Measurements from ENCODE around the gene LIMS2.

The LIMS2 gene, protein sequence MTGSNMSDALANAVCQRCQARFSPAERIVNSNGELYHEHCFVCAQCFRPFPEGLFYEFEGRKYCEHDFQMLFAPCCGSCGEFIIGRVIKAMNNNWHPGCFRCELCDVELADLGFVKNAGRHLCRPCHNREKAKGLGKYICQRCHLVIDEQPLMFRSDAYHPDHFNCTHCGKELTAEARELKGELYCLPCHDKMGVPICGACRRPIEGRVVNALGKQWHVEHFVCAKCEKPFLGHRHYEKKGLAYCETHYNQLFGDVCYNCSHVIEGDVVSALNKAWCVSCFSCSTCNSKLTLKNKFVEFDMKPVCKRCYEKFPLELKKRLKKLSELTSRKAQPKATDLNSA

DNA sequence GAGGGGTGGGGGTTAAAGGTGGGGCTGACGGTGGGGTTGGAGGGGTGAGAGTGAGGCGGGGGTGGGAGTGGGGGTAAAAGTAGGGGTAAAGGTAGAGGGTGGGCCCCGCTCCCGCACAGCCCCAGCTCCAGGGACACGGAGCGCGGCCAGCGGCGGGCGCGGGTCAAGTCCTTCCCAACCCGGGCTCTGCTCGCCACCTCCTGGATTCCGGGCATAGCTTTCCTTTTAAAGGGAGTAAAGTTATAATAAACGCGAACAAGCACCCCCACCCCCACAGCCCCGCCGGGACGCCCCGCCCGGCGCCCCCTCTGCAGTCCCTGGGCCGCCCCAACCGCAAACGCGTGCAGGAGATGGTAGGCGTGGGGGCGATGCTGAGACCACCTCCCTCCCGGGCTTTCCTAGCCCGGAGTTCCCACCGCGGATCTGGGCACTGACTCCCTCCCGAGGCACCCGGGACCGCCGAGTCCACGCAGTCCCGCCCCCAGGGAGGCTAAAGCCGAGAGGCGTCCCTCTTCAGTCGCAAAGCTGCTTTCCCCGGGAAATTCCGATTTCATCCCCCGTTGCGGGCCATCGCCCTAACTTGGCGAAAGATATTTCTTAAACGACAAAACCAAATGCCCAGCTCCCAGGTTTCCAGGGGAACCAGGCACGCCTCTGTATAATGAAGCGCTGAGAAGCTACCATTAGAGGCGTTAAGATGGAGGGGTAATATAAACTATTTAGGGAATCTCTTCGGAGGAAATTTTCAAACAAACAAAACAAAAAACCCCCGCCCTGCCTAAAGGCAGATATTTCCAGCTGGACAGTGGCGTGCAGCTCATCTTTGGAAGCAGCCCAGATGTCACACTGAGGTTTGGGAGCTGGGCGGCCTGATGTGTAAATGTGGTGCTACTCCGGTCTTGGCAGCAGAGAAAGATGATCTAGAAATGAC lies at the start of gene LIMS2:
LIMS2 (minus strand) TSS at position 200 of the 931 bp plus-strand sequence. CDS start 506 bp downstream, outside the sequence.
- H3K27me3 ChIP-seq (ENCODE audit: low read depth, low read length) = peaks cover 9% of the 10 kb centered on the region
- H3K36me3 ChIP-seq (ENCODE audit: control insufficient read depth in 1 of 2, insufficient read depth in 2 of 2, low read length in 2 of 2) = no peaks in the 10 kb centered on the region
- no peaks in the 10 kb centered on the region for H3K9me3 ChIP-seq (ENCODE audit: control insufficient read depth in 1 of 2, low read length in 2 of 2)
- H3K4me1 ChIP-seq (ENCODE audit: control insufficient read depth in 1 of 2, insufficient read depth in 2 of 2, low read length in 2 of 2) = peaks cover 0 to 33% of the 10 kb centered on the region in 2 donors
- H3K4me3 ChIP-seq (ENCODE audit: low read depth in 1 of 2, low read length in 2 of 2) = peak within 1 kb of the TSS; percentile 70 to 95
- H3K27ac ChIP-seq (ENCODE audit: low read length) = peak within 1 kb of the TSS; percentile 75

GRCh38 chr2:127722807-127723206 lies 47.5 kb upstream of the LIMS2 start:
- Histone ChIP-seq H3K4me1 (ENCODE audit: control insufficient read depth in 1 of 2, insufficient read depth in 2 of 2, low read length in 2 of 2) (peaks cover 0 to 8% of the 10 kb centered on the region in 2 donors), H3K4me3 (ENCODE audit: low read depth in 1 of 2, low read length in 2 of 2) (no peak overlapping the region), H3K36me3 (ENCODE audit: control insufficient read depth in 1 of 2, insufficient read depth in 2 of 2, low read length in 2 of 2) (peaks cover 42 to 43% of the 10 kb centered on the region in 2 donors), H3K27ac (ENCODE audit: low read length) (no peak overlapping the region), H3K9me3 (ENCODE audit: control insufficient read depth in 1 of 2, low read length in 2 of 2) (no peaks in the 10 kb centered on the region), H3K27me3 (ENCODE audit: low read depth, low read length) (no peaks in the 10 kb centered on the region)

- H3K4me1 ChIP-seq (ENCODE audit: control insufficient read depth in 1 of 2, insufficient read depth in 2 of 2, low read length in 2 of 2) = peaks cover 0 to 8% of the 10 kb centered on the region in 2 donors
- H3K27ac ChIP-seq (ENCODE audit: low read length) = no peak overlapping the region
- H3K36me3 ChIP-seq (ENCODE audit: control insufficient read depth in 1 of 2, insufficient read depth in 2 of 2, low read length in 2 of 2) = peaks cover 42 to 45% of the 10 kb centered on the region in 2 donors
- H3K27me3 ChIP-seq (ENCODE audit: low read depth, low read length) = no peaks in the 10 kb centered on the region
- H3K4me3 ChIP-seq (ENCODE audit: low read depth in 1 of 2, low read length in 2 of 2) = no peak overlapping the region
- no peaks in the 10 kb centered on the region for H3K9me3 ChIP-seq (ENCODE audit: control insufficient read depth in 1 of 2, low read length in 2 of 2)
Measured at GRCh38 chr2:127721978-127722355, 46.6 kb upstream of the LIMS2 start.

DNA sequence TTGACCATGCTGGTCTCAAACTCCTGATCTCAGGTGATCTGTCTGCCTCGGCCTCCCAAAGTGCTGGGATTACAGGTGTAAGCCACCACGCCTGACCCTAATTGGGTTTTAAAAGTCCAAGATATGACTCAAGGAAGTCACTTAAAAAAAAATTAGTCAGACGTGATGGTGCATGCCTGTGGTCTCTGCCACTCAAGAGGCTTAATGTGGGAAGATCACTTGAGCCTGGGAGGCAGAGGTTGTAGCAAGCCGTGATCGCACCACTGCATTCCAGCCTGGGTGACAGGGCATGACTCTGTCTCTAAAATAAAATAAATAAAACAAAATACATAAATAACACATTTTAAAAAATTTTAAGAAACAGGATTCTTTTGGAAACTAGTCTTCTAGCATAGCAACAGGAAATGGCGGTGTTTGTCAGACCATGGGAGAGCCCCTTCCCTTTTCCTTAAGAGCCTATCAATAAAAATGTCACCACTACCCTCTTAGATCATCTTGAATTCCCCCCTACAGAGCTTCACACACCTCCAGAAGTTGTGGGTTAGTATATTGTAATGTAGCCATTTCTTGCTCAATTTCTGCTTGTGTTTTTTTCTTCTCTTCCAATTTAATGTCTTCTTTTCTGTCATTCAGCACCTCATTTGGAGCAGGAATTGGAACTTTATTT lies 46.1 kb upstream of the LIMS2 start:
- Histone ChIP-seq H3K4me1 (ENCODE audit: control insufficient read depth in 1 of 2, insufficient read depth in 2 of 2, low read length in 2 of 2) (peaks cover 0 to 8% of the 10 kb centered on the region in 2 donors), H3K27me3 (ENCODE audit: low read depth, low read length) (no peaks in the 10 kb centered on the region), H3K9me3 (ENCODE audit: control insufficient read depth in 1 of 2, low read length in 2 of 2) (no peaks in the 10 kb centered on the region), H3K27ac (ENCODE audit: low read length) (no peak overlapping the region), H3K4me3 (ENCODE audit: low read depth in 1 of 2, low read length in 2 of 2) (no peak overlapping the region), H3K36me3 (ENCODE audit: control insufficient read depth in 1 of 2, insufficient read depth in 2 of 2, low read length in 2 of 2) (peaks cover 42 to 50% of the 10 kb centered on the region in 2 donors)

DNA sequence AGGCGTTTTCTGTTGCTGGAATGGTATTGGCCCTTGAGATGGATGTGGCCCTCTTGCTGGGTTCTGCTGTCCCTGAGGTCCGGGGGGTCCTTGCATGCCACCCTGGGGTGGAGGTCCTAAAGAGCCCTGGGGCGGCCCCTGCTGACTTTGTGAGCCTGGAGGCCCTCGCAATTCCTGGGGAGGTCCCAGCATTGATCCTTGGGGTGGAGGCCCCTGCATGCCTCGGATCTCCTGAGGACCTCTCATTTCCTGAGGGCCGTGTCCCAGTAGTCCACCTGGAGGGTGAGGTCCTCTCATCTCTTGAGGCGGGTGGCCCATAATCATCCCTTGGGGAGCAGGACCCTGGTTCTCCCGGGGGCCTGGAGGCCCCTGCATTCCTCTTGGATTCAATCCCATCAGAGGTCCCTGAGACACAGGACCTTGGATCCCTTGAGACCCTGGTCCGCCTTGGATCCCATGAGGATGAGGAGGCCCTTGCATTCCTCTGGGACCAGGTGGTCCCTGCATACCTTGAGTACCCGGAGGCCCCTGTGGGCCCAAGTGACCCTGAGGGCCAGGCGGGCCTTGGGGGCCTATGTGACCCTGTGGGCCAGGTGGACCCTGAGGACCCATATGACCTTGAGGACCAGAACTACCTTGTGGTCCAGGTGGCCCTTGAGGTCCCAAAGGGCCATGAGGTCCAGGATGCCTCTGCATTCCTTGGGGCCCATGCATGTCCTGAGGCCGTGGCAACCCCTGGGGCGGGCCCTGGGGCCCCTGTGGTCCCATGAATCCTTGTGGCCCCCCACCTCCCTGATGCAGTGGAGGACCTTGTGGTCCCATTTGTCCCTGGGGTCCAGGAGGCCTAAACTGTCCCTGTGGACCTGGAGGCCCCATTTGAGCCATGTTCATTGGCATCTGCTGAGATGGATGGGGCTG lies 44.2 kb upstream of the LIMS2 start:
- Histone ChIP-seq H3K27me3 (ENCODE audit: low read depth, low read length) (no peaks in the 10 kb centered on the region), H3K36me3 (ENCODE audit: control insufficient read depth in 1 of 2, insufficient read depth in 2 of 2, low read length in 2 of 2) (peaks cover 38 to 59% of the 10 kb centered on the region in 2 donors), H3K4me1 (ENCODE audit: control insufficient read depth in 1 of 2, insufficient read depth in 2 of 2, low read length in 2 of 2) (peaks cover 0 to 8% of the 10 kb centered on the region in 2 donors), H3K9me3 (ENCODE audit: control insufficient read depth in 1 of 2, low read length in 2 of 2) (no peaks in the 10 kb centered on the region), H3K4me3 (ENCODE audit: low read depth in 1 of 2, low read length in 2 of 2) (no peak overlapping the region), H3K27ac (ENCODE audit: low read length) (no peak overlapping the region)

DNA sequence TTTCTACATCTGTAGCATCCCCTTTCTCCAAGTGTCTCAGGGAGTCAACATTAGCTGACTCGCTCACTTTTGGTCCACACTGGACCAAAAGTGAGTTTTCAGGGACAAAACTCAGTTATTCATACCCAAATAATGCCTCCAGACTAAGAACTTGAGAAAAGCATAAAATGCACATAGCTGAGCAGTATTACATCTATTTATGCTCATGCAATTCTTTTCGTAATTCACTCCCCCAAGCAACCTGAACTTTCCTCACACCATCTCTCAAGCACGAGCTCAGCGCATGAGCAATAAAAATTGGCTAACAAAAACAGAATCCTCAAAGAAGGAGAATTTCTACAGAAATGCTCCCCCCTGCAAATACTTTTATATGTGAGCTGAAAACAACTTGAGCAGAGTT lies 42.9 kb upstream of the LIMS2 start:
- H3K36me3 ChIP-seq (ENCODE audit: control insufficient read depth in 1 of 2, insufficient read depth in 2 of 2, low read length in 2 of 2) = peaks cover 34 to 72% of the 10 kb centered on the region in 2 donors

GRCh38 chr2:127715778-127716449 lies 40.6 kb upstream of the LIMS2 start:
- Histone ChIP-seq H3K9me3 (ENCODE audit: control insufficient read depth in 1 of 2, low read length in 2 of 2) (no peaks in the 10 kb centered on the region), H3K27me3 (ENCODE audit: low read depth, low read length) (no peaks in the 10 kb centered on the region), H3K27ac (ENCODE audit: low read length) (no peak overlapping the region), H3K4me1 (ENCODE audit: control insufficient read depth in 1 of 2, insufficient read depth in 2 of 2, low read length in 2 of 2) (no peaks in the 10 kb centered on the region), H3K36me3 (ENCODE audit: control insufficient read depth in 1 of 2, insufficient read depth in 2 of 2, low read length in 2 of 2) (peaks cover 23 to 57% of the 10 kb centered on the region in 2 donors), H3K4me3 (ENCODE audit: low read depth in 1 of 2, low read length in 2 of 2) (no peak overlapping the region)

More for the DNA sequence above, 42.9 kb upstream of the LIMS2 start:
- H3K27me3 ChIP-seq (ENCODE audit: low read depth, low read length) = no peaks in the 10 kb centered on the region
- H3K4me3 ChIP-seq (ENCODE audit: low read depth in 1 of 2, low read length in 2 of 2) = no peak overlapping the region
- H3K4me1 ChIP-seq (ENCODE audit: control insufficient read depth in 1 of 2, insufficient read depth in 2 of 2, low read length in 2 of 2) = peaks cover 0 to 8% of the 10 kb centered on the region in 2 donors
- H3K27ac ChIP-seq (ENCODE audit: low read length) = no peak overlapping the region
- no peaks in the 10 kb centered on the region for H3K9me3 ChIP-seq (ENCODE audit: control insufficient read depth in 1 of 2, low read length in 2 of 2)

GRCh38 chr2:127713562-127713961 lies 38.2 kb upstream of the LIMS2 start:
- Histone ChIP-seq H3K4me3 (ENCODE audit: low read depth in 1 of 2, low read length in 2 of 2) (no peak overlapping the region), H3K27me3 (ENCODE audit: low read depth, low read length) (no peaks in the 10 kb centered on the region), H3K36me3 (ENCODE audit: control insufficient read depth in 1 of 2, insufficient read depth in 2 of 2, low read length in 2 of 2) (peaks cover 15 to 44% of the 10 kb centered on the region in 2 donors), H3K9me3 (ENCODE audit: control insufficient read depth in 1 of 2, low read length in 2 of 2) (no peaks in the 10 kb centered on the region), H3K4me1 (ENCODE audit: control insufficient read depth in 1 of 2, insufficient read depth in 2 of 2, low read length in 2 of 2) (peaks cover 0 to under 1% of the 10 kb centered on the region in 2 donors), H3K27ac (ENCODE audit: low read length) (no peak overlapping the region)

DNA sequence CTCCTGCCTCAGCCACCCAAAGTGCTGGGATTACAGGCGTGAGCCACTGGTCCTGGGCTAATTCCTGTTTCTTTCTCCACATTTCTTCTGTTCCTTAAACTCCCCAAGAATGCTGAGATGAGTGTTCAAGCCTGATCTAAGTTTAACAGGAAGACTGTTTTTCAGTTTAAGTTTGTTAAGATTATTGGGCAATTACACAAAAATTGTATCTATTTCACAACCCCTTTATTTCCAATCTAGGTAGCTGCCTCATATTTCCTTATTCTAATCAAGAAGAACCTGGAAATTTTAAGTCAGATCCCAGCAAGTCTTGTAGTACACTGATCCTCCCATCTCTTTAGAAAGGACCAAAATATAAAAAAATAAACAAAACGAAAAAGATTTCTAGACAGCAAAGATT lies 37.7 kb upstream of the LIMS2 start:
- Histone ChIP-seq H3K4me1 (ENCODE audit: control insufficient read depth in 1 of 2, insufficient read depth in 2 of 2, low read length in 2 of 2) (peaks cover 3 to 7% of the 10 kb centered on the region in 2 donors), H3K4me3 (ENCODE audit: low read depth in 1 of 2, low read length in 2 of 2) (no peak overlapping the region), H3K27me3 (ENCODE audit: low read depth, low read length) (no peaks in the 10 kb centered on the region), H3K9me3 (ENCODE audit: control insufficient read depth in 1 of 2, low read length in 2 of 2) (no peaks in the 10 kb centered on the region), H3K36me3 (ENCODE audit: control insufficient read depth in 1 of 2, insufficient read depth in 2 of 2, low read length in 2 of 2) (peaks cover 17 to 47% of the 10 kb centered on the region in 2 donors), H3K27ac (ENCODE audit: low read length) (no peak overlapping the region)

DNA sequence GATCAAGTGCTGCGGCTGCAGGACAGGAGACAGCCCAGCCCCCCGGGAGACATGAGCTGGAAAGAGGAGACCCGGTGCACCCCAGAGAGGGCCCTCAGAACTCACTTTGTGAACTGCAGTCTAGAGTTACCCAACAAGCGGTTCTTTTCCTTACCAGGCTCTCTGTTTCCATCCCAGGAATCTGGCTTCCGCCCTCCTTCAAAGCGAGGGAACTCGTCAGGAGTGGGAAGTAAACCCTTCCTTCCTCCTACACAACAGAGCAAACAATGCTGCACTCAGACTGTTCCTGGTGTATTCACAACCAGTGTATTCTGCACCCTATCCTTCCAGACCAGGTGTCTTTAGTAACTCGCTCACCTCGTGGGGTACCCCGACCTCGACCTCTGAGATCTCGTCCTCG lies 34.0 kb upstream of the LIMS2 start:
- H3K9me3 ChIP-seq (ENCODE audit: control insufficient read depth in 1 of 2, low read length in 2 of 2) = no peaks in the 10 kb centered on the region
- H3K27ac ChIP-seq (ENCODE audit: low read length) = no peak overlapping the region
- H3K4me3 ChIP-seq (ENCODE audit: low read depth in 1 of 2, low read length in 2 of 2) = no peak overlapping the region
- H3K27me3 ChIP-seq (ENCODE audit: low read depth, low read length) = no peaks in the 10 kb centered on the region
- H3K36me3 ChIP-seq (ENCODE audit: control insufficient read depth in 1 of 2, insufficient read depth in 2 of 2, low read length in 2 of 2) = peaks cover 35 to 38% of the 10 kb centered on the region in 2 donors
- H3K4me1 ChIP-seq (ENCODE audit: control insufficient read depth in 1 of 2, insufficient read depth in 2 of 2, low read length in 2 of 2) = peaks cover 4 to 9% of the 10 kb centered on the region in 2 donors

Data from muscle layer of duodenum (tissue), 2 donors.